VCaP (cell line): Measurements from ENCODE around the gene PRR16.

Experiments
- H3K27ac ChIP-seq: fragments of 450-650 bp; 2 replicates; pipeline ENCODE4 v1.5.1; 2017
- CTCF ChIP-seq: fragments of 450-650 bp; conservative IDR thresholded peaks from 2 replicates; pipeline ENCODE4 v1.5.1; 2017; ENCODE audit warnings: mild to moderate bottlenecking, moderate library complexity

The PRR16 gene

DNA sequence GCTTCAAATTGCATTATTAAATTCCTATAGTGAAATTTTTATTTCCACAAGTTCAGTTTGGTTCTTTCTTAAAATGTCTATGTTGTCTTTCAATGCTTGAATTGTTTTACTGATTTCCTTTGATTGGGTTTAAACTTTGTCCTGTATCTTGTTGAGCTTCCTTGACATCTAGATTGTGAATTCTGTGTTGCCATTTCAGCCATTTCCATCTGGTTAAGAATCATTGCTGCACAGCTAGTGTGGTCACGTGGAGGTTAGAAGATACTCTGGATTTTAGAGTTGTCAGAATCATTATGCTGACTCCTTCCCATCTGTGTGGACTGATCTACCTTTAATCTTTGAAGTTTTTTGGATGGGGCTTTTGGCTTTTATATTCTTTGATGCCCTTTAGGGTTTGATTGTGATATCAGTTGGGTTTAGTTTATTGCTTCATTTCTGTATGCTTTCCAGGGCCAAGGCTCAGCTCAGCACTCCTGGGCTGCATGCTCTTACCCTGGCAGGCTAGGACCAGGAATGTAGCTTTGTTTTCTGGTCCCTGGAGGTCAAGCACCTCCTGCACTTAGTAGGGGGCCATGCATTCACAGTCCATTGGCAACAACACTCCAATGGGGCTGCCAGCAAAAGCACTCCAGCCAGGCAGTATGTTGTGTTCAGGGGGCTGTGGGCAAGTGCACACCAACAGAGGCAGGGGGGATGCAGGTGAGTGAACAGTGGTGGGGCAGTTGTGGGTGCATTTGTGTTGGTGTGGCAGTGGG is 141.4 kb downstream of the PRR16 start:
- no peak for TF ChIP-seq CTCF
- H3K27ac ChIP-seq, result no peak overlapping the region

DNA sequence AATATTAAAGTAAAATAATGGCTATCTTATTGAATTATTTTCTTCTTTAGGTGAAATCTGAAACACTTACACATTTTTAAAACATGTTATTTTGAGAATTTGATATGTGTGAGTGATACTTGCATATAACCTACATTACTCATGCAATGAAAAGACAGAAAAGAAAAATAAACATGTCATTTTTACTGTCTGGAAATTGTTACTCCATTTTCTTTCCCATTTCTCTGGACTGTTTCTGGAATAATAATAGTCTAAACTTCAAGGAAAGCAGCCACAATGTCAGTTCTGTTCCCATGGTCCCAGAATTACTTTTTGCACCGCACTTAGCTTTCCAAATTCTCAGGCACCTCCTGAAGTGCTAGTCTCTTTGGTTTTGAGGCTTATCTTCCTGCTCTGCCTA is 145.5 kb downstream of the PRR16 start:
- TF ChIP-seq CTCF, result no peak
- no peak overlapping the region for H3K27ac ChIP-seq

- H3K27ac ChIP-seq, result no peak overlapping the region
- TF ChIP-seq CTCF, result no peak
Measured at GRCh38 chr5:120610145-120610544, 146.0 kb downstream of the PRR16 start.

DNA sequence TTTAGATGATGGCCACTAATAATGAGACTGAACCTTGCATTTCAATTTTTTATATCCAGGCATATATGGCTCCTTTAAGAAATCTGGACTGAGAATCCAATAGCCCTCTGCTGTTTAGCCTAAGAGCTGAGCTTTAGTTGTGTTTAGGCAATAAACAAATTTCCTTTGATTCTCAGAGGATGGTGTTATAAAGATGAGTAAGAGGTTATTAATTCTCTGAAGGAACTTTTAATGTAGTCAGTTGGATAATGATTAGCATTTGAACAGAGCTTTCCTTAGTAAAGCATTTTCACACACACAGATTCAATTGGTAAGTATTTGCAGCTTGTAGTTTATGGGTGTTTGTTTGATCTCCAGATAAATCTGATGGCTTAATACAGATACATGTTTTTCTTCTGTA is 149.6 kb downstream of the PRR16 start:
- TF ChIP-seq CTCF, result no peak
- no peak overlapping the region for H3K27ac ChIP-seq

GRCh38 chr5:120614531-120615180 is 150.6 kb downstream of the PRR16 start:
- TF ChIP-seq CTCF, result no peak
- no peak overlapping the region for H3K27ac ChIP-seq

GRCh38 chr5:120615967-120616645 is 152.0 kb downstream of the PRR16 start:
- no peak overlapping the region for H3K27ac ChIP-seq
- no peak for TF ChIP-seq CTCF

GRCh38 chr5:120621339-120621738 is 157.2 kb downstream of the PRR16 start:
- H3K27ac ChIP-seq, result no peak overlapping the region
- TF ChIP-seq CTCF, result no peak
